Gastroesophageal sphincter (tissue), 4 donors: ENCODE results near the gene VMP1. TPM values are rescaled to one million over a fixed set of nuclear protein-coding genes. Genes with fewer than 3 reads are reported as not detected.
A peak's percentile ranks its signal among the peaks of the same experiment; 100 is the strongest.
"Not testable (repeated sequence)": the region's sequence is repeated elsewhere in the genome, so short reads cannot be mapped to it uniquely, and the experiment has no call there.

Experiments used
- ATAC-seq: fragments of 150-250 bp; one replicate; pipeline ENCODE4 v1.9.1; 2016; ENCODE audit warnings: mild to moderate bottlenecking, moderate library complexity
- H3K27ac ChIP-seq, 4 donors: fragments of 200-600 bp; sonication (generic) in 3 of 4; 1 replicate in 3 of 4; 2 replicates in 1 of 4; pipeline ENCODE4 v1.5.1; 2016 to 2019
- H3K27me3 ChIP-seq: fragments of 200-600 bp; sonication (generic); one replicate; pipeline ENCODE4 v1.5.1; 2019
- H3K36me3 ChIP-seq, 2 donors: fragments of 200-600 bp; sonication (generic); one replicate each; pipeline ENCODE4 v1.5.1; 2019; ENCODE audit warnings: control low read depth in 1 of 2
- H3K4me1 ChIP-seq, 3 donors: fragments of 200-600 bp; sonication (generic); 1 replicate in 2 of 3; 2 replicates in 1 of 3; pipeline ENCODE4 v1.5.1; 2016 to 2019; ENCODE audit warnings: control low read depth in 2 of 3
- H3K4me3 ChIP-seq, 2 donors: fragments of 200-600 bp; sonication (generic); one replicate each; pipeline ENCODE4 v1.5.1; 2019; ENCODE audit warnings: mild to moderate bottlenecking in 1 of 2, moderate library complexity in 1 of 2
- H3K9me3 ChIP-seq, 3 donors: fragments of 200-600 bp; sonication (generic); one replicate each; pipeline ENCODE4 v1.5.1; 2017 to 2019; ENCODE audit warnings: control low read depth in 2 of 3
- CTCF ChIP-seq, 4 experiments: fragments of 200-600 bp in 2 of 4; fragments of 450-650 bp in 2 of 4; sonication (generic) in 1 of 4; IDR thresholded peaks; one replicate each; pipeline ENCODE4 v1.5.1; 2017 to 2019; ENCODE audit warnings: antibody characterized with exemption in 4 of 4, mild to moderate bottlenecking in 2 of 4, moderate library complexity in 2 of 4
- EP300 ChIP-seq: sonication (generic); formaldehyde crosslinking; IDR thresholded peaks from one replicate; pipeline ENCODE4 v1.6.1; 2017; ENCODE audit warnings: antibody characterized with exemption, mild to moderate bottlenecking
- POLR2A ChIP-seq, 2 donors: fragments of 450-650 bp; IDR thresholded peaks; one replicate each; pipeline ENCODE4 v1.6.1; 2017; ENCODE audit warnings: antibody characterized with exemption in 2 of 2, mild to moderate bottlenecking in 2 of 2, moderate library complexity in 1 of 2
- POLR2AphosphoS5 ChIP-seq: sonication (generic); formaldehyde crosslinking; IDR thresholded peaks from one replicate; pipeline ENCODE4 v1.6.1; 2017; ENCODE audit warnings: antibody characterized with exemption
- WGBS, 2 donors: methylation state at CpG; one replicate each; pipeline ENCODE4 v1.1.5; 2018; ENCODE audit warnings: low coverage in 1 of 2; 5-methylcytosine and 5-hydroxymethylcytosine counted together
- total RNA-seq, 4 donors: library from RNA; depleted of rRNA; stranded (reverse); fragments of >200 nt; gene quantifications; one replicate each; pipeline ENCODE4 v1.1.0, GENCODE V29; 2016

The VMP1 gene
- total RNA-seq, 4 donors from 2014 or later: 50.8 to 175 (median 85.0) TPM

- no peak for ATAC-seq
- 44 to 46% methylated on average over 3 of the region's 3 CpGs for whole genome bisulfite sequencing, 2 donors
- TF ChIP-seq EP300 (no peak), POLR2AphosphoS5 (no peak), CTCF (IDR thresholded peaks at IDR 0.05) (no peak), POLR2A (IDR thresholded peaks at IDR 0.05) (no peak)
Observed at GRCh38 chr17:59756236-59756818, 48.9 kb downstream of the VMP1 start.

DNA sequence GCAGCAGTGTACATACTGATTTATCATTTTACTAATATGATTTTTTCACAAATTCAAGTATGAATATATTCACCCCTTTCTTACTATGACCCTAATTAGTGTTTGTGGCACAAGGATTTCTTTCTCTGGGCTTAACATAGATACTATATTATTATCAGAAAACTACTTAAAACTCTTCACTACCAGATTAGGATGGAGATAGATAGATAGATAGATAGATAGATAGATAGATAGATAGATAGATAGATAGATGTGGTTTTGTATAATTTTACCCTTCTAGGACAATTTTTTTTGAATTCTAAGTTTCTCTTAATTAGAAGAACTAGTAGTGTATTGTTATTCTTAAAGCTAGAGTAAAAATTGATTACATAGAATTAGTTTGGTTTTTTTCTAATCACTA is 49.6 kb downstream of the VMP1 start:
- no peak for ATAC-seq
- TF ChIP-seq POLR2AphosphoS5 (no peak), CTCF (IDR thresholded peaks at IDR 0.05) (no peak), POLR2A (IDR thresholded peaks at IDR 0.05) (no peak), EP300 (no peak)
- Histone ChIP-seq H3K9me3 (no peaks in the 10 kb centered on the region), H3K36me3 (peaks cover 0 to 24% of the 10 kb centered on the region in 2 donors), H3K4me1 (peaks cover 0 to 33% (median 9%) of the 10 kb centered on the region in 3 donors), H3K27ac (no peak overlapping the region), H3K27me3 (no peaks in the 10 kb centered on the region), H3K4me3 (no peak overlapping the region)

More at GRCh38 chr17:59756236-59756818, 48.9 kb downstream of the VMP1 start:
- H3K36me3 ChIP-seq: peaks cover 0 to 29% of the 10 kb centered on the region in 2 donors
- peak overlapping the region; percentile 32 to 56 (median 44) for H3K27ac ChIP-seq
- H3K9me3 ChIP-seq: no peaks in the 10 kb centered on the region
- no peaks in the 10 kb centered on the region for H3K27me3 ChIP-seq
- H3K4me3 ChIP-seq: no peak overlapping the region
- peaks cover 0 to 25% (median 9%) of the 10 kb centered on the region in 3 donors for H3K4me1 ChIP-seq

GRCh38 chr17:59757470-59757869 is 50.0 kb downstream of the VMP1 start:
- no peak overlapping the region for H3K27ac ChIP-seq
- TF ChIP-seq EP300 (no peak), POLR2A (IDR thresholded peaks at IDR 0.05) (no peak), POLR2AphosphoS5 (no peak), CTCF (IDR thresholded peaks at IDR 0.05) (no peak)
- peaks cover 0 to 23% of the 10 kb centered on the region in 2 donors for H3K36me3 ChIP-seq
- H3K4me3 ChIP-seq: no peak overlapping the region
- WGBS, 2 donors: 50 to 68% methylated on average over 1 of the region's 1 CpG
- H3K4me1 ChIP-seq: peaks cover 0 to 33% (median 9%) of the 10 kb centered on the region in 3 donors
- no peaks in the 10 kb centered on the region for H3K27me3 ChIP-seq
- no peaks in the 10 kb centered on the region for H3K9me3 ChIP-seq
- no peak for ATAC-seq

GRCh38 chr17:59757881-59758385 is 50.5 kb downstream of the VMP1 start:
- Histone ChIP-seq H3K4me3 (no peak overlapping the region), H3K27ac (no peak overlapping the region), H3K27me3 (no peaks in the 10 kb centered on the region), H3K36me3 (peaks cover 0 to 23% of the 10 kb centered on the region in 2 donors), H3K4me1 (peaks cover 0 to 33% (median 9%) of the 10 kb centered on the region in 3 donors), H3K9me3 (no peaks in the 10 kb centered on the region)
- WGBS, 2 donors: 80 to 86% methylated on average over 1 to 2 of the region's 2 CpGs
- no peak for ATAC-seq
- TF ChIP-seq POLR2A (IDR thresholded peaks at IDR 0.05): no peak
- no peak for TF ChIP-seq POLR2AphosphoS5
- no peak for TF ChIP-seq CTCF (IDR thresholded peaks at IDR 0.05)
- no peak for TF ChIP-seq EP300

- peaks cover 0 to 23% of the 10 kb centered on the region in 2 donors for H3K36me3 ChIP-seq
- 94 to 98% methylated on average over 3 to 4 of the region's 4 CpGs for WGBS, 2 donors
- ATAC-seq, H3K27ac ChIP-seq, H3K27me3 ChIP-seq, H3K9me3 ChIP-seq, H3K4me3 ChIP-seq: not testable (repeated sequence)
- peaks cover 0 to 27% (median 9%) of the 10 kb centered on the region in 3 donors for H3K4me1 ChIP-seq
Observed at GRCh38 chr17:59758998-59759651, 51.7 kb downstream of the VMP1 start.
